ENCODE data around the gene NAGLU.

NAGLU gene

GRCh38 chr17:42565523-42566214, 29.6 kb downstream of the NAGLU start:
- no peak for DNase-seq

DNA sequence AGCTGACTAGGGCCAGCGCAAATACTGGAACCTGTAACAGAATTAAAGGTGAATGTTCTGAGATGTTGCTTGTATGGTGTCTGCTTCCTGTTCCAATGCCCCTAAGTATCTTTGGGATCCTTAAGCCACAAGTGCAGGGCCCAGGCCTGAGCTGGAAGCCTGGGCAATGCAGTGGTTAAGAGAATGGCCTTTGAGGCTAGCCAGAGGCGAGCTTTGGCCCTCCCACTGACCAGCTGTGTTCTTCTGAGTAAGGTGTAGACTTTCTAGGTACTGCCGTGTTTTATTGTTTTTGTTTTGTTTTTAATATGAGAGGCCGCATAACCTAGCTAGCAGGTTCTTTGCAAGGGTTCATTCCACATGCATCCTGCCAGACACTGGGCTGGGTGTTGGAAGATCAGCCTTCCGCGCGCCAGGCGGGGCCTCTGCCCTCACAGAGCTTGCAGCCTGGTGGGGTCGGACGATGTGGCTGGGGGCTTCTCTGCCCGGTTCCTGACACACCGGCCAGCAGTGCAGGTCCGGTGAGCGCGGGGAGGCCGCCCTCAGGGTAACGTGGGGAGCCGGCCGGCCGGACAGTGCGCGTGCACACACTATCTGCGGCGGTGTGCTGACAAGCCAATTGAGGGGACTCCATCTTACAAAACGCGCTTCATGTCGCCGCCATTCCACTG, 30.3 kb downstream of the NAGLU start:
- DNase-seq: no peak

GRCh38 chr17:42566883-42567573, 31.0 kb downstream of the NAGLU start, which contains the start of gene MLX:
MLX (plus strand) TSS chr17:42567100; CDS start chr17:42567125, 25 bp downstream.
- DNase-seq: peak; percentile 91

DNA sequence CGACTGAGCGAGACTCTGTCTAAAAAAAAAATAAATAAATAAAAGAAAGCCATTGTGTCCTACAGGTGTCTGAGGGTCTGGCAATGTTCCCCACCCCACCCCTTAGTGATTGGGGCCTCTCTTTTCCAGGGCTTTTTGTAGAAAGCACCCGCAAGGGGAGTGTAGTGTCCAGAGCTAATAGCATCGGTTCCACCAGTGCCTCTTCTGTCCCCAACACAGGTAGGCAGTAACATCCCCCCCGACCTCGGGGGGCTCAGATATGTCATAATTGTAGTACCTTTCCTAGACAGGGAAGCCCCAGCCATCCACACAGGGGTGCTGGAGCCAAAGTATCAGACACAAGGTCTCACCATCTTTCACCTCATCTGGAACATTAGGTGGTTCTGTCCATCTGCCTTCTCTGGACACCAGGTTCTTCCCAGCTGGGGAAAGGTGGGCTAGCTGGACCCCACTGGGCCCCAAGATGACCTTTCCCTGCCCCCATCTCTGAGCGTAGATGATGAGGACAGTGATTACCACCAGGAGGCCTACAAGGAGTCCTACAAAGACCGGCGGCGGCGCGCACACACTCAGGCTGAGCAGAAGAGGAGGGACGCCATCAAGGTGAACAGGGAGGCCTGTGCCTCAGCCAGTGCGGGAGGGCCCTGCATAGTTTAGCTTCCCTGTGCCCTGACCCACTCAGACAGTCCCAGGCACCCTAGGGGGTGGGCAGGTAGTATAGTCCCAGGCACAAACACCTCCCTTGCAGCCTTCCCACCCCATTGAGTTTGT, 32.5 kb downstream of the NAGLU start:
- DNase-seq: no peak

GRCh38 chr17:42571435-42572225, 35.6 kb downstream of the NAGLU start:
- no peak for DNase-seq

- no peak for DNase-seq
Observed at GRCh38 chr17:42573095-42573494, 37.1 kb downstream of the NAGLU start.

DNA sequence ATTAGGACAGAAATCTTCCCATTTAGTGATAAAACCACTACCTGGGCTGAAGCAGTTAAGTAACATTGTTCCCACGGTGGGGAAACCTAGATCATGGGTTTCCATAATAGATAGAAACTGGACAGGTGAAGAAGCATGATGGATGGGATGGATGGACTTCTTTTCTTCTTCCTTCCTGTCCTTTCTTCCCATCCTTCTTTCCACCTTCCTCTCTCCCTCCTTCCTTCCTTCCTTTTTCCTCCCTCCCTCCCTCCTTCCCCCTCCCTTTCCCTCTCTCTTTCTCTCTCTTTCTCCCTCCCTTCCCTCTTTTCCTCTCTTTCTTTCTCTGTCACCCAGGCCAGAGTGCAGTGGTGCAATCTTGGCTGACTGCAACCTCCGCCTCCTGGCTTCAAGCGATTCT, 38.4 kb downstream of the NAGLU start:
- no peak for DNase-seq

- no peak for DNase-seq
Observed at GRCh38 chr17:42577140-42577531, 41.1 kb downstream of the NAGLU start.

- DNase-seq: peak; percentile 95
Observed at GRCh38 chr17:42577532-42578281, 41.7 kb downstream of the NAGLU start, which contains the start of gene PSMC3IP. PSMC3IP (minus strand) TSS chr17:42577729; CDS start chr17:42577686, 43 bp downstream.

DNA sequence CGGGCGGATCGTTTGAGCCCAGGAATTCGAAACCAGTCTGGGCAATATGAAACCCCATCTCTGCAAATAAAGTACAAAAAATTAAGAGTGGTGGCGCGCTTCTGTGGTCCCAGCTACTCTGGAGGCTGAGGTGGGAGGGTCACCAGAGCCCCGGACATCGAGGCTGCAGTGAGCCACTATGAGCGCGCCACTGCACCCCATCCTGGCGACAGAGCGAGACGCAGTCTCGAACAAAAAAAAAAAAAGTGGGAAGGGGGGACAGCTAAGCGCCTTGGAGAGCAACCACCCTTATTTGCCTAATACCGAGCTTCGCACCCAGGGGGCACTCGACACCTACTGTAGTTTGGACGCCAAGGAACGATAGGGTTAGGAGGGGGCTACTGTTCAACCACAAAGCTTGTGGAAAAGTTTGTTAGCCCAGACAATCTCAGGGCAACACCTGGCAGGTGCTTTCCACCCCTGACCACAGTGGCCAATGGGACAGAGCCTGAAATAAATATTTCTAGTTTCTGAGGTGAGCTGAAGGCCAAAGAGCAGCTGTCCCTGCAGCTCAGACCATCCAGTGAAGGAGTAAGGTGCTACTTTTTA, 42.3 kb downstream of the NAGLU start:
- DNase-seq: peak; percentile 76

DNA sequence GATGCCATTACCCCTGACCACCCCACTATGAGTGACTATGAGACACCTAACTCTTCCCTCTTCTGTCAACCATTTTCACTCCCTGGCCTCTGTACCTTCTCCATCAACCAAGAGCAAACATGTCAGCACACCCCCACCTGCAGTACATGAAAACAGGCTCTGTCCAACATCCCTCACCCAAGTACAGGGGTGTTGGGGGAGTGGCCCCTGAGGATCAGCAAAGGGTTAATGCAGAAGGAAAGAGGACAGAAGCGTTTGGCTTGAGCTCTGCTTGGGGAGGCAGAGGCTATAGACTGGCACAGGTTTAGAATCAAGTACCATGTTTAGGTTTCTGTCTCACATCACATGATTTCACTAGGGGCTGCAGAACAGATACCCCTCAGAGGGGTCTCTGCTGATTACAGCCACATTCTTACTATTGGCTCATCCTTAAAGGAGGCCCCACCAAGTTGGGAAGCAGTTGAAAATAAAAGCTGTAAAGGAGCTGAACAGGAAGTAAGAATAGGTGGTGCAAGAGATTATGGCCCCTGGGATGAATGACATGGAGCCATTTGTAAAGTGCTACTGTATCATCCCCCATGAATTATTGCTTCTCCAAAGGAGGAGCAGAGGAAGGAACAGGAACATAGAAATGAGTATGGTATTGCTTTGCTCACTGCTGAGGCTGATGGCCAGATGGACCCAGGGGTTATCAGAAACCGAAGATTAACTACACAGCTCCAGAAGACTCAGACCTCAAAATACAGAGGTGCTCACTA, 43.9 kb downstream of the NAGLU start:
- no peak for DNase-seq

DNA sequence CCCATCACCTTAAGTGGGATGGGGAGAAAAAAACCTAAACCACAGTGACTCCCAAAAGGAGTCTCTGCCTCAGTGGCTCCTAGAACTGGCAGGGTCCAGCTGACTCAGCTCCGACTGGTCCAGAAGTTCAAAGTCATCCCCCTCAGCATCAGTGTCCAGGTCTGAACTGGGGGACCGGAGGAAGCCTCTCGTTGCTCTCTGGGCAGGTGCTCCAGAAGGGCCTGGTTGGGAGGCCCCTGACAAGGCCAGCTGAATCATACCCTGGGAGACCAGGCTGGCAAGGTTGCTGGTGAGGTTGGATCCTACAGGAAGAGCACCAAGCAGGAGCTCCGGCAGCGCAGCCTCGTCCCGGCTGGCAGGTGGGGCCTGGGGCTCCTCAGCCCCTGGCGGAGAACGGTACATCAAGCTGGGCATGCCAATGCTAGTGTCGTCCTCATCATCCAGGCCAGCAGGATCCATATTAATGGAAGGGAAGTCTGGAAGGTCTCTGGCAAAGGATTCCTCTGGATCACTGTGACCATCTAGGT, 45.8 kb downstream of the NAGLU start:
- DNase-seq: no peak

DNA sequence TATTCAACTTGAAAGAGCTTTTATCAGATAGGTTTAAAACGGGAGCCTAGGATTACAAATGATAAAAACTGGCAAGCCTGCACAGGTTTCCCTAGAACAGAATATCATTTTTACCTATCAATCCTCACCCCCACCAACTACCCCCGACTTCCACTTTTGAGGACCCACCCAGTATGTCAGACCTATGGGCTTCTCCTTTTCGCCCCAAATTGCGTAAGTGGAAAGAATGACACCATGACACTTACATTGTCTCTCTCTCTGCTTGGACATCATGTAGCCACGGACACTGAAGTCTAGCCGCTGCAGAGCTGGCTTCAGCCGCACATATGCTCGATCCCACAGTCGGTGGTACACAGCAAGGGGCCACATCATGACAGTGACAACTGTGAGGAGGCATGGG, 48.8 kb downstream of the NAGLU start:
- no peak for DNase-seq

- DNase-seq: no peak
Observed at GRCh38 chr17:42585353-42585752, 49.3 kb downstream of the NAGLU start.

DNA sequence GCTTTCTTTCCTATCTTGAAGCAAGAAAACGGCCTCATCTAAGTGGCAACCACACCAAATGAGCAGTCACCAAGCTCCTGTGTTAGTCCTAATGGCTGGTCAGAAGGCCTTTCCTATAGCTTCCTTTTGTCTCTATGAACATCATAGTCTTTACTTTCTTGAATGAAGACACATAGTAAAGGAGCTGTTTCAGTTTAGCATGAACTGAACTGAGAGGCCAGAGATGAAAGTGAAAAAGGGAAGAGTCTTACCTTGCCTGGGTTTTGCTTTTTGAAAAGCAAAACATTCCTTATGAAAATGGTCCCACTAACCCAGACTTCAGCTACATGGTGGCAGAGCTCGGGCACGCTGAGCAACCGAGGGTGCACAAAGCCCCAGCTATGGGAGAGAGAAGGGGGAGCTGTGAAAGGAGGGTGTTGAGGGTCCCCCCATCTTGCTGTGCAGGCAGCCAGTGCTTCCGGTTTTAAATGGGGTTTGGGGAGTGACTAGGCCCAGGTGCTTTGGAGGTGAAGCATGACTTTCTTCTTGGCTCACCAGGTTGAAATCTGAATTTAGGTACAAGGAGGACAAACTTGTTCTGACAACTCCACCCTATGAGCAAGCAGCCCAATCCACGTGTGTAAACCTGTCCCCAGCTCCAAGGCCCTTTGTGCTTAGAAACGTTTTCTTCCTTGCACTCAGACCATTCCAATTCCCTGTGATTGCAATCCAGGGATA, 50.6 kb downstream of the NAGLU start:
- no peak for DNase-seq

GRCh38 chr17:42590886-42591285, 54.8 kb downstream of the NAGLU start:
- no peak for DNase-seq

- no peak for DNase-seq
Observed at GRCh38 chr17:42591411-42591810, 55.4 kb downstream of the NAGLU start.

All from activated naive CD4-positive, alpha-beta T cell treated with Interleukin-2 at 50 U/mL for 16 hours (primary cell).